ENCODE data around the gene TRIM24. TPM values are rescaled to one million over a fixed set of nuclear protein-coding genes. Genes with fewer than 3 reads are reported as not detected.
"Not testable (repeated sequence)": the region's sequence is repeated elsewhere in the genome, so short reads cannot be mapped to it uniquely, and the experiment has no call there.

TRIM24 gene
- total and polyA plus RNA-seq, 2 of the 13 experiments (the other 11 are each of a cell fraction or from before 2014, with no cell fraction given), result 100 to 106 TPM

DNA sequence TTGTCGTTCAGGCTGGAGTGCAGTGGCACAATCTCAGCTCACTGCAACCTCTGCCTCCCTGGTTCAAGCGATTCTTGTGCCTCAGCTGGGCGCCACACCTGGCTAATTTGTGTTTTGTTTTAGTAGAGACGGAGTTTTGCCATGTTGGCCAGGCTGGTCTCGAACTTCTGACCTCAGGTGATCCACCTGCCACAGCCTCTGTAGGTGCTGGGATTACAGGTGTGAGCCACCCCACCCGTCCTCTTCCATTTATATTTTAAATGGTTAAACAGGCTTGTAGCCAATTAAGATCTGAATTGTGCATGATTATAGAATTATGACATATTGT is 3.2 kb downstream of the TRIM24 start:
- not testable (repeated sequence) for BruUV-seq (replicated peaks); TF ChIP-seq NONO (IDR thresholded peaks at IDR 0.05)
- TF ChIP-seq, protein P1, sequence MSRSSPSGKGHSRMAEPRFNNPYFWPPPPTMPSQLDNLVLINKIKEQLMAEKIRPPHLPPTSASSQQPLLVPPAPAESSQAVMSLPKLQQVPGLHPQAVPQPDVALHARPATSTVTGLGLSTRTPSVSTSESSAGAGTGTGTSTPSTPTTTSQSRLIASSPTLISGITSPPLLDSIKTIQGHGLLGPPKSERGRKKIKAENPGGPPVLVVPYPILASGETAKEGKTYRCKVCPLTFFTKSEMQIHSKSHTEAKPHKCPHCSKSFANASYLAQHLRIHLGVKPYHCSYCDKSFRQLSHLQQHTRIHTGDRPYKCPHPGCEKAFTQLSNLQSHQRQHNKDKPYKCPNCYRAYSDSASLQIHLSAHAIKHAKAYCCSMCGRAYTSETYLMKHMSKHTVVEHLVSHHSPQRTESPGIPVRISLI (CRISPR knock-in tag; IDR thresholded peaks at IDR 0.05; ENCODE audit: borderline replicate concordance), result peak; percentile 33; the same call in 1 of the 2 replicates
- TF ChIP-seq ZMYM2 (CRISPR knock-in tag; IDR thresholded peaks at IDR 0.05), result peak; percentile 66; the same call in 1 of the 2 replicates
- TF ChIP-seq, protein P2, sequence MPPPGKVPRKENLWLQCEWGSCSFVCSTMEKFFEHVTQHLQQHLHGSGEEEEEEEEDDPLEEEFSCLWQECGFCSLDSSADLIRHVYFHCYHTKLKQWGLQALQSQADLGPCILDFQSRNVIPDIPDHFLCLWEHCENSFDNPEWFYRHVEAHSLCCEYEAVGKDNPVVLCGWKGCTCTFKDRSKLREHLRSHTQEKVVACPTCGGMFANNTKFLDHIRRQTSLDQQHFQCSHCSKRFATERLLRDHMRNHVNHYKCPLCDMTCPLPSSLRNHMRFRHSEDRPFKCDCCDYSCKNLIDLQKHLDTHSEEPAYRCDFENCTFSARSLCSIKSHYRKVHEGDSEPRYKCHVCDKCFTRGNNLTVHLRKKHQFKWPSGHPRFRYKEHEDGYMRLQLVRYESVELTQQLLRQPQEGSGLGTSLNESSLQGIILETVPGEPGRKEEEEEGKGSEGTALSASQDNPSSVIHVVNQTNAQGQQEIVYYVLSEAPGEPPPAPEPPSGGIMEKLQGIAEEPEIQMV (CRISPR knock-in tag; IDR thresholded peaks at IDR 0.05; ENCODE audit: low read depth), result 0 out of 2 replicates have a peak, but pooled peaks have one; percentile 28
- TF ChIP-seq AKAP8 (CRISPR knock-in tag; IDR thresholded peaks at IDR 0.05), result peak; percentile 61; the same call in 1 of the 2 replicates
- TF ChIP-seq NONO (CRISPR knock-in tag; conservative IDR thresholded peaks at IDR 0.05), result peak; percentile 61; the same call in 1 of the 2 replicates
- TF ChIP-seq SP4 (CRISPR knock-in tag; IDR thresholded peaks at IDR 0.05), result 0 out of 2 replicates have a peak, but pooled peaks have one; percentile 27
- TF ChIP-seq JUNB (CRISPR knock-in tag; IDR thresholded peaks at IDR 0.05; ENCODE audit: borderline replicate concordance), result 0 out of 2 replicates have a peak, but pooled peaks have one; percentile 22
- peak; percentile 28; the same call in 1 of the 2 replicates for TF ChIP-seq TAF1 (CRISPR knock-in tag; IDR thresholded peaks at IDR 0.05)
- peak; percentile 42; the same call in 1 of the 2 replicates for TF ChIP-seq PITX1 (CRISPR knock-in tag; IDR thresholded peaks at IDR 0.05)
- TF ChIP-seq ZMYM3 (CRISPR knock-in tag; IDR thresholded peaks at IDR 0.05), result peak; percentile 74; the same call in 1 of the 2 replicates
- 0 out of 2 replicates have a peak, but pooled peaks have one; percentile 38 for TF ChIP-seq ZC3H13 (CRISPR knock-in tag; IDR thresholded peaks at IDR 0.05)
- peak; percentile 33; the same call in 1 of the 2 replicates for TF ChIP-seq BORCS8-MEF2B (CRISPR knock-in tag; IDR thresholded peaks at IDR 0.05)
- 0 out of 2 replicates have a peak, but pooled peaks have one; percentile 16 for TF ChIP-seq DPF2 (CRISPR knock-in tag; IDR thresholded peaks at IDR 0.05; ENCODE audit: borderline replicate concordance, low read depth)
- TF ChIP-seq ZNF691 (CRISPR knock-in tag; IDR thresholded peaks at IDR 0.05; ENCODE audit: borderline replicate concordance, low read depth), result peak; percentile 60; the same call in 1 of the 2 replicates
- TF ChIP-seq POLR2AphosphoS5 (IDR thresholded peaks at IDR 0.05; ENCODE audit: low read depth, low read length), result peak; percentile 28; the same call in 1 of the 2 replicates
- TF ChIP-seq RBM22 (optimal IDR thresholded peaks at IDR 0.05; ENCODE audit: low read length), result peak; percentile 87
- TF ChIP-seq CHD4 (IDR thresholded peaks at IDR 0.05; ENCODE audit: borderline replicate concordance, low read length), result 0 out of 2 replicates have a peak, but pooled peaks have one; percentile 65
- peak; percentile 31; the same call in 1 of the 2 replicates for TF ChIP-seq TBX2 (CRISPR knock-in tag; IDR thresholded peaks at IDR 0.05; ENCODE audit: borderline replicate concordance)
- TF ChIP-seq IRX3 (CRISPR knock-in tag; IDR thresholded peaks at IDR 0.05; ENCODE audit: borderline replicate concordance, low read depth), result 0 out of 2 replicates have a peak, but pooled peaks have one; percentile 34
- 0 out of 2 replicates have a peak, but pooled peaks have one; percentile 17 for TF ChIP-seq HDAC2 (CRISPR knock-in tag; IDR thresholded peaks at IDR 0.05)

More for the DNA sequence above, 3.2 kb downstream of the TRIM24 start:
- H3K9ac ChIP-seq (ENCODE audit: insufficient read depth, low read depth, low read length), result peak overlapping the region; percentile 96
- POLR2A ChIA-PET, result interaction anchor here (1.4 kb wide), 2 partner anchors 10 to 69 kb away, joined by 3 to 4 read pairs; no protein-coding TSS in a partner anchor
- H2AFZ ChIP-seq (ENCODE audit: low read length); H3K9me3 ChIP-seq (ENCODE audit: low read length); DNase-seq (ENCODE audit: low spot score); ATAC-seq; H3K27me3 ChIP-seq (ENCODE audit: control insufficient read depth in 1 of 2, insufficient read depth in 2 of 2, low read length in 2 of 2); CTCF ChIA-PET (ENCODE audit: low intra/inter-chr PET ratio, low total read pairs); FAIRE-seq: not testable (repeated sequence)
- peaks cover 0 to 13% of the 10 kb centered on the region in 2 experiments; a peak in 1 of 5 replicates for H3K36me3 ChIP-seq (replicated peaks in 1 of 2; ENCODE audit: control insufficient read depth in 1 of 2, insufficient read depth in 2 of 2, low read length in 2 of 2)
- in situ Hi-C loops (cut with HindIII; ENCODE audit: extremely low pct_ligation_motif_present, low pct_unique_long_range_greater_than_20kb), result loop anchor here (5.0 to 10.0 kb wide), 2 partner anchors 66 to 298 kb away; no protein-coding TSS in a partner anchor
- H3K79me2 ChIP-seq (ENCODE audit: insufficient read depth, low read length), result peaks cover 88% of the 10 kb centered on the region
- H3K4me1 ChIP-seq (ENCODE audit: insufficient read depth, low read length), result peaks cover 52% of the 10 kb centered on the region
- intact Hi-C loops (cut with micrococcal nuclease; ENCODE audit: unreplicated experiment), result loop anchor here (5.0 to 10.0 kb wide), 4 partner anchors 59 to 461 kb away; partner anchors contain the start of gene CREB3L2
- H3K4me3 ChIP-seq (replicated peaks in 1 of 3; ENCODE audit: insufficient read depth in 1 of 3, low read depth in 2 of 3, low read length in 3 of 3), result peak overlapping the region; percentile 67 to 97 (median 70)
- peak overlapping the region; percentile 71 for H3K27ac ChIP-seq (ENCODE audit: extremely low read length, insufficient read depth, low read length)
- H3K4me2 ChIP-seq (ENCODE audit: low read depth, low read length), result peak overlapping the region; percentile 83
- peaks cover 57% of the 10 kb centered on the region for H4K20me1 ChIP-seq (ENCODE audit: insufficient read depth, low read length)
- 7% methylated on average over 6 of the region's 6 CpGs for WGBS (ENCODE audit: low lambda C conversion rate)
